HFF-Myc (cell line): ENCODE data around the gene SPNS3.

Source experiments
- DNase-seq: peaks from one replicate; pipeline ENCODE4 v3.0.0-alpha.2; 2011; ENCODE audit warnings: low read depth; ENCODE audit errors: extremely low read depth
- H3K4me3 ChIP-seq: replicated peaks from 2 replicates; pipeline ENCODE4 v1.5.1; 2011; ENCODE audit warnings: low read depth, mild to moderate bottlenecking, control low read depth, low read length
- CTCF ChIP-seq: IDR thresholded peaks from 2 replicates; pipeline ENCODE4 v1.5.1; 2012; ENCODE audit warnings: mild to moderate bottlenecking, low read depth, low read length, control low read depth; ENCODE audit errors: missing control alignments

The SPNS3 gene

GRCh38 chr17:4533523-4534504 lies 100.1 kb downstream of the SPNS3 start:
- DNase-seq: no peak
- no peak overlapping the region for H3K4me3 ChIP-seq
- no peak for TF ChIP-seq CTCF

- DNase-seq: no peak
- no peak overlapping the region for H3K4me3 ChIP-seq
- TF ChIP-seq CTCF: no peak
Measured at GRCh38 chr17:4534515-4534914, 100.8 kb downstream of the SPNS3 start.

- no peak for DNase-seq
- H3K4me3 ChIP-seq: no peak overlapping the region
- no peak for TF ChIP-seq CTCF
Measured at GRCh38 chr17:4534928-4535666, 101.4 kb downstream of the SPNS3 start.

GRCh38 chr17:4535667-4536258 lies 102.0 kb downstream of the SPNS3 start:
- H3K4me3 ChIP-seq: no peak overlapping the region

GRCh38 chr17:4536259-4536741 lies 102.6 kb downstream of the SPNS3 start:
- no peak for DNase-seq

More at GRCh38 chr17:4535667-4536258, 102.0 kb downstream of the SPNS3 start:
- no peak for TF ChIP-seq CTCF
- DNase-seq: no peak

More at GRCh38 chr17:4536259-4536741, 102.6 kb downstream of the SPNS3 start:
- TF ChIP-seq CTCF: no peak
- no peak overlapping the region for H3K4me3 ChIP-seq
